Spleen (tissue), 3 donors: ENCODE results near the gene BACH2.

Experiments
- POLR2A ChIP-seq, 3 donors: fragments of 450-650 bp; IDR thresholded peaks; one replicate each; pipeline ENCODE4 v1.5.1; 2017; ENCODE audit warnings: antibody characterized with exemption in 3 of 3, mild to moderate bottlenecking in 1 of 3
- POLR2AphosphoS5 ChIP-seq, 3 donors: sonication (generic); formaldehyde crosslinking; IDR thresholded peaks; one replicate each; pipeline ENCODE4 v1.5.1; 2017; ENCODE audit warnings: antibody characterized with exemption in 3 of 3

GRCh38 chr6:90315986-90316385 lies 19.3 kb upstream of the BACH2 start:
- TF ChIP-seq POLR2A (IDR thresholded peaks at IDR 0.05) (no peak), POLR2AphosphoS5 (IDR thresholded peaks at IDR 0.05) (no peak)
